Tibial nerve (tissue), 4 donors: Measurements from ENCODE around the gene PTGIS. TPM values are rescaled to one million over a fixed set of nuclear protein-coding genes. Genes with fewer than 3 reads are reported as not detected.

ENCODE experiments used
- DNase-seq, 2 donors: peaks; one replicate each; pipeline ENCODE4 v3.0.0-alpha.2; 2019; ENCODE audit warnings: low spot score in 2 of 2
- H3K27ac ChIP-seq, 4 donors: fragments of 200-600 bp; sonication (generic) in 3 of 4; one replicate each; pipeline ENCODE4 v1.5.1; 2017 to 2019; ENCODE audit warnings: mild to moderate bottlenecking in 1 of 4
- H3K27me3 ChIP-seq, 2 donors: fragments of 200-600 bp; sonication (generic) in 1 of 2; one replicate each; pipeline versions ENCODE4 v1.5.1 to v1.6.0; 2017 to 2019
- H3K36me3 ChIP-seq, 3 donors: fragments of 200-600 bp; sonication (generic); one replicate each; pipeline ENCODE4 v1.5.1; 2018 to 2019
- H3K4me1 ChIP-seq, 4 donors: fragments of 200-600 bp; sonication (generic) in 3 of 4; one replicate each; pipeline ENCODE4 v1.5.1; 2017 to 2019
- H3K4me3 ChIP-seq, 4 donors: fragments of 200-600 bp; sonication (generic) in 3 of 4; one replicate each; pipeline ENCODE4 v1.5.1; 2017 to 2019; ENCODE audit warnings: mild to moderate bottlenecking in 1 of 4, moderate library complexity in 1 of 4
- H3K9me3 ChIP-seq, 4 donors: fragments of 200-600 bp; sonication (generic) in 3 of 4; one replicate each; pipeline ENCODE4 v1.5.1; 2017 to 2019
- EP300 ChIP-seq, 2 donors: sonication (generic); formaldehyde crosslinking; IDR thresholded peaks; one replicate each; pipeline ENCODE4 v1.6.1; 2017; ENCODE audit warnings: antibody characterized with exemption in 2 of 2, mild to moderate bottlenecking in 1 of 2
- POLR2A ChIP-seq, 2 donors: fragments of 450-650 bp; IDR thresholded peaks; one replicate each; pipeline ENCODE4 v1.6.1; 2017; ENCODE audit warnings: antibody characterized with exemption in 2 of 2, mild to moderate bottlenecking in 2 of 2, moderate library complexity in 2 of 2
- WGBS, 2 donors: methylation state at CpG; one replicate each; pipeline ENCODE4 v1.1.5; 2018; 5-methylcytosine and 5-hydroxymethylcytosine counted together
- total RNA-seq, 4 donors: library from RNA; depleted of rRNA; stranded (reverse); fragments of >200 nt; gene quantifications; one replicate each; pipeline ENCODE4 v1.1.0, GENCODE V29; 2016
- TF ChIP-seq, protein P1 (sequence below), 5 experiments: fragments of 200-600 bp in 3 of 5; fragments of 450-650 bp in 2 of 5; sonication (generic) in 3 of 5; IDR thresholded peaks; one replicate each; pipeline ENCODE4 v1.5.1; 2016 to 2019; ENCODE audit warnings: antibody characterized with exemption in 5 of 5, mild to moderate bottlenecking in 3 of 5, moderate library complexity in 2 of 5

Gene PTGIS
- total RNA-seq, 4 donors from 2014 or later: 31.5 to 92.4 (median 47.5) TPM

DNA sequence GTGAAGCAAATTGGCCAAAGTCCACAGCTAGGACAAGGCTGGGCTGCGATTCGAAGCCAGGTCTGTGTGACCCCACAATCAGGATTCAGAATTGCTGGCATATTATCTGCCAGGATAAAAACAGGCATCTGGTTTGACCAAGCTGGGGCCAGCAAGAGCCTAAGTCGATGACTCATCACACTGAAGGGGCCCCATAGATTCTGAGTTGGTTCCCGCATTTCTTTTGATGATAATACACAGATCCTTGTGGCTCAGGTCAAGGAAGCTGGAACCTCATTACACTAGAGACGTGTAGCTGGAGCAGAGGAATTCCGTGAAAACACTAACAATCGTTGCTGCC, 92.0 kb downstream of the PTGIS start:
- no peak overlapping the region for H3K27ac ChIP-seq
- DNase-seq: no peak
- H3K36me3 ChIP-seq: no peaks in the 10 kb centered on the region
- 67 to 68% methylated on average over 7 of the region's 7 CpGs for WGBS, 2 donors
- H3K27me3 ChIP-seq: peaks cover 0 to 7% of the 10 kb centered on the region in 2 donors
- peaks cover 0 to 9% (median 0%) of the 10 kb centered on the region in 4 donors for H3K4me1 ChIP-seq
- no peak overlapping the region for H3K4me3 ChIP-seq
- H3K9me3 ChIP-seq: no peaks in the 10 kb centered on the region
- TF ChIP-seq, protein P1, sequence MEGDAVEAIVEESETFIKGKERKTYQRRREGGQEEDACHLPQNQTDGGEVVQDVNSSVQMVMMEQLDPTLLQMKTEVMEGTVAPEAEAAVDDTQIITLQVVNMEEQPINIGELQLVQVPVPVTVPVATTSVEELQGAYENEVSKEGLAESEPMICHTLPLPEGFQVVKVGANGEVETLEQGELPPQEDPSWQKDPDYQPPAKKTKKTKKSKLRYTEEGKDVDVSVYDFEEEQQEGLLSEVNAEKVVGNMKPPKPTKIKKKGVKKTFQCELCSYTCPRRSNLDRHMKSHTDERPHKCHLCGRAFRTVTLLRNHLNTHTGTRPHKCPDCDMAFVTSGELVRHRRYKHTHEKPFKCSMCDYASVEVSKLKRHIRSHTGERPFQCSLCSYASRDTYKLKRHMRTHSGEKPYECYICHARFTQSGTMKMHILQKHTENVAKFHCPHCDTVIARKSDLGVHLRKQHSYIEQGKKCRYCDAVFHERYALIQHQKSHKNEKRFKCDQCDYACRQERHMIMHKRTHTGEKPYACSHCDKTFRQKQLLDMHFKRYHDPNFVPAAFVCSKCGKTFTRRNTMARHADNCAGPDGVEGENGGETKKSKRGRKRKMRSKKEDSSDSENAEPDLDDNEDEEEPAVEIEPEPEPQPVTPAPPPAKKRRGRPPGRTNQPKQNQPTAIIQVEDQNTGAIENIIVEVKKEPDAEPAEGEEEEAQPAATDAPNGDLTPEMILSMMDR (IDR thresholded peaks at IDR 0.05): no peak
- TF ChIP-seq EP300 (IDR thresholded peaks at IDR 0.05) (no peak), POLR2A (IDR thresholded peaks at IDR 0.05) (no peak)

DNA sequence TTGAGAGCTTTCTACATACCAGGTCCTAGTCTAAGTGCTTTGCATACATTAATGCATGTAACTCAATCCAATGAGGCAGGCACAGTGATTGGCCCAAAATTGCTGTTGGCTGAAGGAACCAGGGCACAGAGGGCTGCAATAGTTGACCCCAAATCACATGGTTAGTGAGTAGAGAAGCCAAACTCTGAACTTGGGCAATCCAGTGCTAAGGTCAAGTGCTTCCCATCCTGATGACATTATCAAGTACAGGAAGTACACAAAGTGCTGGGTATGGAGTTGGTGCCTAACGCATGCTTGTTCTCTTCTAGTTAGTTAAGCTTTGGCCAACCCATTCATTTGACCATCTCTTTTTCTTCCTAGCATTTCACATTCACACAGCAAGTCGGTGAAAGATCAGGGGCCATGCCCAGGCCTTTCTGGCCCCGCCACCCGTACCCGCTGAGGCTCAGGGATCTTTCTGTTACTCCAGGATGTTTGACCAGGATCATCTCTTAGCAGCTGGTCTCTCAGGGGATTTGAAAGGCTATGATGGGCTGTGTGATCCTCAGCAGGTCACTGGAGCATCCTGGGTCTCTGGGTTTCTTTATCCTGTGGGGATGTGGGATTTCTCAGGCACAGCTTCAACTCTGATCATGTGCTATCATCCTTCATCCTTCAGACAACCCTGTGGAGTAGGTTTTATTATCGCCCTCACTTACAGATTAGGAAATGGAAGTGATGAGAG, 92.5 kb downstream of the PTGIS start:
- WGBS, 2 donors: 90 to 91% methylated on average over 6 of the region's 6 CpGs
- H3K4me3 ChIP-seq: no peak overlapping the region
- no peak overlapping the region for H3K27ac ChIP-seq
- no peaks in the 10 kb centered on the region for H3K9me3 ChIP-seq
- H3K4me1 ChIP-seq: peaks cover 0 to 8% (median 0%) of the 10 kb centered on the region in 4 donors
- TF ChIP-seq, protein P1 (IDR thresholded peaks at IDR 0.05): no peak
- TF ChIP-seq POLR2A (IDR thresholded peaks at IDR 0.05) (no peak), EP300 (IDR thresholded peaks at IDR 0.05) (no peak)
- DNase-seq: no peak
- H3K27me3 ChIP-seq: peaks cover 0 to 7% of the 10 kb centered on the region in 2 donors
- no peaks in the 10 kb centered on the region for H3K36me3 ChIP-seq

DNA sequence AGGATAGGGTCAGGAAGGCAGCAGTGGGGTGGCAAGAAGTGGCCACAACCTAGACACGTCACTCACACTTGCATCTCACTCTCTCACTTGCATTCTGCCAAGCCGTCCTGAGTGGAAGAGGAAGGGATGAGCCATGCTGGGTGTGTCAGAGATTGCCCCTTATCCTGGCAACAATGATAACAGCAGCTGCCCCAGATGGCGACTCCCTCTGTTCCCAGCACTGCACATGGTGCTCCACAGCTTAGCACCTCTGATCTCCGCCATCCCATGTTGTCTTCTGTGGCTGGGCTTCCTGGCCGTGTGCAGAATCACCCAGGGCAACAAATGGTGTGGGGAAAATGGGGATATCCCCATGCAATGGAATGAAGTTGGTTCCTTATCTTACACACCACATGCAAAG, 96.5 kb downstream of the PTGIS start:
- DNase-seq: no peak
- Histone ChIP-seq H3K27me3 (no peaks in the 10 kb centered on the region), H3K4me3 (no peak overlapping the region), H3K4me1 (no peaks in the 10 kb centered on the region), H3K36me3 (no peaks in the 10 kb centered on the region), H3K27ac (no peak overlapping the region), H3K9me3 (no peaks in the 10 kb centered on the region)
- 78 to 79% methylated on average over 5 of the region's 5 CpGs for WGBS, 2 donors
- TF ChIP-seq EP300 (IDR thresholded peaks at IDR 0.05) (no peak), POLR2A (IDR thresholded peaks at IDR 0.05) (no peak)
- TF ChIP-seq, protein P1 (IDR thresholded peaks at IDR 0.05): no peak

- Histone ChIP-seq H3K36me3 (no peaks in the 10 kb centered on the region), H3K9me3 (no peaks in the 10 kb centered on the region), H3K4me3 (no peak overlapping the region), H3K27ac (no peak overlapping the region), H3K27me3 (no peaks in the 10 kb centered on the region), H3K4me1 (no peaks in the 10 kb centered on the region)
- TF ChIP-seq EP300 (IDR thresholded peaks at IDR 0.05) (no peak), POLR2A (IDR thresholded peaks at IDR 0.05) (no peak)
- TF ChIP-seq, protein P1 (IDR thresholded peaks at IDR 0.05): no peak
- no peak for DNase-seq
- 69 to 75% methylated on average over 6 of the region's 6 CpGs for WGBS, 2 donors
Observed at GRCh38 chr20:49470922-49471321, 97.0 kb downstream of the PTGIS start.

DNA sequence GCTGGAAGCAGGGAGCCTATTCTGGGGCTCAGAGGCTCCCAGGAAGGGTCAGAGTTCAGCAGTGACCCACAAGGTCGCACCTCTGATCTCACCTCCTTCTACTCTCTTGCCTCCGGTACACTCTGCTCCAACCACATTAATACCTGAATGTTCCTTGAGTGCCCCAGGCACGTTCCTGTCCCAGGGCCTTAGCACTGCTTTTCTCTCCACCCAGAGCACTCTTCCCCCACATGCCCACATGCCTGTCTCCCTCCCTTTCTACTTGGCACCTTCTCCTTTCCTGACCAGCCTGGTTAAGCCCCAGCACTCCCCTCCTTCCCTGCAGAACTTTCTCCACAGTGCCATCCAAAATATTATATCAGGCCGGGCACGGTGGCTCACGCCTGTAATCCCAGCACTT, 98.9 kb downstream of the PTGIS start:
- Histone ChIP-seq H3K9me3 (no peaks in the 10 kb centered on the region), H3K4me1 (no peaks in the 10 kb centered on the region), H3K36me3 (no peaks in the 10 kb centered on the region), H3K27ac (no peak overlapping the region), H3K27me3 (no peaks in the 10 kb centered on the region), H3K4me3 (no peak overlapping the region)
- no peak for DNase-seq
- 87 to 90% methylated on average over 6 of the region's 6 CpGs for WGBS, 2 donors
- TF ChIP-seq, protein P1 (IDR thresholded peaks at IDR 0.05): no peak
- TF ChIP-seq POLR2A (IDR thresholded peaks at IDR 0.05) (no peak), EP300 (IDR thresholded peaks at IDR 0.05) (no peak)
